Urinary bladder (tissue), 4 donors: ENCODE data around the gene MICA. TPM values are rescaled to one million over a fixed set of nuclear protein-coding genes. Genes with fewer than 3 reads are reported as not detected.
"Not testable (repeated sequence)": the region's sequence is repeated elsewhere in the genome, so short reads cannot be mapped to it uniquely, and the experiment has no call there.

Experiments
- DNase-seq: peaks from one replicate; pipeline ENCODE4 v3.0.0-alpha.2; 2015; ENCODE audit errors: extremely low spot score
- H3K27ac ChIP-seq: one replicate; pipeline ENCODE4 v1.5.1; 2013; ENCODE audit warnings: low read depth, mild to moderate bottlenecking, moderate library complexity
- H3K36me3 ChIP-seq: one replicate; pipeline ENCODE4 v1.6.1; 2013; ENCODE audit warnings: mild to moderate bottlenecking, moderate library complexity; ENCODE audit not compliant: insufficient read depth
- H3K4me1 ChIP-seq: one replicate; pipeline ENCODE4 v1.6.1; 2013; ENCODE audit warnings: mild to moderate bottlenecking, moderate library complexity; ENCODE audit not compliant: insufficient read depth
- H3K4me3 ChIP-seq: one replicate; pipeline ENCODE4 v1.5.1; 2013; ENCODE audit warnings: low read depth, low read length
- WGBS: extraction: QIAGEN DNeasy Blood & Tissue Kit; methylation state at CpG from one replicate; pipeline ENCODE4 v1.1.7; 2013; 5-methylcytosine and 5-hydroxymethylcytosine counted together
- polyA plus RNA-seq: library from polyadenylated mRNA; stranded (reverse); fragments of 200-250 nt; gene quantifications from one replicate; pipeline ENCODE4 v1.2.3, GENCODE V29; 2013
- total RNA-seq: library from RNA; depleted of rRNA; stranded (reverse); fragments of >200 nt; gene quantifications from one replicate; pipeline ENCODE4 v1.2.3, GENCODE V29; 2014
- donor health status: healthy with polysubstance abuse.
- donor health status: healthy.

MICA gene
- total and polyA plus RNA-seq, 2 donors: 6.7 to 23.8 TPM

- no peaks in the 10 kb centered on the region for H3K36me3 ChIP-seq
- WGBS: 5% methylated on average over 30 of the region's 30 CpGs
- peak overlapping the region; percentile 1 for H3K4me3 ChIP-seq
- H3K4me1 ChIP-seq: no peaks in the 10 kb centered on the region
- H3K27ac ChIP-seq: no peak overlapping the region
- peak; percentile 53 for DNase-seq
These were observed 36.5 kb upstream of the MICA start for GRCh38 chr6:31366693-31367470.

GRCh38 chr6:31368461-31368860 is 34.9 kb upstream of the MICA start:
- H3K36me3 ChIP-seq: no peaks in the 10 kb centered on the region
- 76% methylated on average over 2 of the region's 2 CpGs for WGBS
- H3K4me1 ChIP-seq: no peaks in the 10 kb centered on the region
- DNase-seq: no peak
- H3K4me3 ChIP-seq: no peak overlapping the region
- no peak overlapping the region for H3K27ac ChIP-seq

- H3K36me3 ChIP-seq, DNase-seq, H3K27ac ChIP-seq, H3K4me3 ChIP-seq, H3K4me1 ChIP-seq: not testable (repeated sequence)
- WGBS: 23% methylated on average over 8 of the region's 8 CpGs
These were observed 29.3 kb upstream of the MICA start for GRCh38 chr6:31374118-31374517.

GRCh38 chr6:31375699-31376098 is 27.7 kb upstream of the MICA start:
- Histone ChIP-seq H3K36me3 (no peaks in the 10 kb centered on the region), H3K4me3 (no peak overlapping the region), H3K27ac (no peak overlapping the region), H3K4me1 (no peaks in the 10 kb centered on the region)
- DNase-seq: no peak

- no peaks in the 10 kb centered on the region for H3K36me3 ChIP-seq
- DNase-seq: no peak
- no peak overlapping the region for H3K4me3 ChIP-seq
- 30% methylated on average over 4 of the region's 4 CpGs for WGBS
- no peak overlapping the region for H3K27ac ChIP-seq
- H3K4me1 ChIP-seq: no peaks in the 10 kb centered on the region
These were observed 26.4 kb upstream of the MICA start for GRCh38 chr6:31377029-31377428.

- no peak overlapping the region for H3K4me3 ChIP-seq
- H3K36me3 ChIP-seq: no peaks in the 10 kb centered on the region
- no peak overlapping the region for H3K27ac ChIP-seq
- H3K4me1 ChIP-seq: no peaks in the 10 kb centered on the region
- WGBS: 60% methylated on average over 9 of the region's 9 CpGs
- DNase-seq: no peak
These were observed 25.2 kb upstream of the MICA start for GRCh38 chr6:31378062-31378720.

- Histone ChIP-seq H3K4me1 (no peaks in the 10 kb centered on the region), H3K36me3 (no peaks in the 10 kb centered on the region), H3K27ac (no peak overlapping the region), H3K4me3 (no peak overlapping the region)
- no peak for DNase-seq
- WGBS: 63% methylated on average over 6 of the region's 6 CpGs
These were observed 24.7 kb upstream of the MICA start for GRCh38 chr6:31378721-31379103.

GRCh38 chr6:31379850-31380249 is 23.5 kb upstream of the MICA start:
- 50% methylated on average over 10 of the region's 10 CpGs for WGBS
- no peak for DNase-seq

GRCh38 chr6:31381666-31382065 is 21.7 kb upstream of the MICA start:
- Histone ChIP-seq H3K4me1 (no peaks in the 10 kb centered on the region), H3K27ac (no peak overlapping the region), H3K4me3 (no peak overlapping the region), H3K36me3 (no peaks in the 10 kb centered on the region)
- 53% methylated on average over 4 of the region's 4 CpGs for WGBS
- no peak for DNase-seq

More at GRCh38 chr6:31379850-31380249, 23.5 kb upstream of the MICA start:
- no peak overlapping the region for H3K4me3 ChIP-seq
- H3K4me1 ChIP-seq: no peaks in the 10 kb centered on the region
- no peaks in the 10 kb centered on the region for H3K36me3 ChIP-seq
- no peak overlapping the region for H3K27ac ChIP-seq

- DNase-seq: no peak
- 72% methylated on average over 5 of the region's 5 CpGs for WGBS
These were observed 20.2 kb upstream of the MICA start for GRCh38 chr6:31383149-31383548.

GRCh38 chr6:31385041-31385440 is 18.4 kb upstream of the MICA start:
- H3K4me1 ChIP-seq: no peaks in the 10 kb centered on the region
- no peak overlapping the region for H3K4me3 ChIP-seq
- 69% methylated on average over 3 of the region's 3 CpGs for WGBS
- H3K36me3 ChIP-seq: no peaks in the 10 kb centered on the region
- DNase-seq: no peak
- no peak overlapping the region for H3K27ac ChIP-seq

More at GRCh38 chr6:31383149-31383548, 20.2 kb upstream of the MICA start:
- no peaks in the 10 kb centered on the region for H3K4me1 ChIP-seq
- no peak overlapping the region for H3K27ac ChIP-seq
- H3K36me3 ChIP-seq: no peaks in the 10 kb centered on the region
- no peak overlapping the region for H3K4me3 ChIP-seq

GRCh38 chr6:31386099-31386498 is 17.3 kb upstream of the MICA start:
- 42% methylated on average over 3 of the region's 3 CpGs for WGBS
- Histone ChIP-seq H3K36me3 (no peaks in the 10 kb centered on the region), H3K4me1 (no peaks in the 10 kb centered on the region), H3K27ac (no peak overlapping the region), H3K4me3 (no peak overlapping the region)
- no peak for DNase-seq

GRCh38 chr6:31386977-31387376 is 16.4 kb upstream of the MICA start:
- H3K4me1 ChIP-seq: no peaks in the 10 kb centered on the region
- 60% methylated on average over 1 of the region's 1 CpG for WGBS

More at GRCh38 chr6:31386977-31387376, 16.4 kb upstream of the MICA start:
- Histone ChIP-seq H3K4me3 (no peak overlapping the region), H3K36me3 (no peaks in the 10 kb centered on the region), H3K27ac (no peak overlapping the region)
- DNase-seq: no peak
